GM19035 (cell line): Measurements from ENCODE around the gene DTX4.
"Not testable (repeated sequence)": the region's sequence is repeated elsewhere in the genome, so short reads cannot be mapped to it uniquely, and the experiment has no call there.

Source experiments
- ATAC-seq: cut with Tn5 transposase; IDR thresholded peaks from one replicate; pipeline ENCODE4 v1.9.1; 2021; ENCODE audit not compliant: unreplicated experiment

DTX4 gene

GRCh38 chr11:59171508-59172322 is at the start of gene DTX4:
DTX4 (plus strand) TSS chr11:59172132; CDS start chr11:59172596, 464 bp downstream.
- peak; percentile 81 for ATAC-seq

- ATAC-seq: peak; percentile 95
Observed at GRCh38 chr11:59135648-59136461, 36.1 kb upstream of the DTX4 start.

DNA sequence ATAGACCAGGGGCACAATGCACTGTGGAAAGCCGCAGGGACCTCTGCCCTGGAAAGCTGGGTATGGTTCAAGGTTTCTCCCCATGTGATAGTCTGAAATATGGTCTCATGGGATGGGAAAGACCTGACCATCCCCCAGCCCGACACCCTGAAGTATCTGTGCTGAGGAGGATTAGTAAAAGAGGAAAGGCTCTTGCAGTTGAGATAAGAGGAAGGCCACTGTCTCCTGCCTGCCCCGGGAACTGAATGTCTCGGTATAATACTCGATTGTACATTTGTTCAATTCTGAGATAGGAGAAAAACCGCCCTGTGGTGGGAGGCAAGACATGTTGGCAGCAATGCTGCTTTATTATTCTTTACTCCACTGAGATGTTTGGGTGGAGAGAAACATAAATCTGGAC is 35.4 kb upstream of the DTX4 start:
- not testable (repeated sequence) for ATAC-seq

- ATAC-seq: no peak
Observed at GRCh38 chr11:59137190-59137589, 34.7 kb upstream of the DTX4 start.

DNA sequence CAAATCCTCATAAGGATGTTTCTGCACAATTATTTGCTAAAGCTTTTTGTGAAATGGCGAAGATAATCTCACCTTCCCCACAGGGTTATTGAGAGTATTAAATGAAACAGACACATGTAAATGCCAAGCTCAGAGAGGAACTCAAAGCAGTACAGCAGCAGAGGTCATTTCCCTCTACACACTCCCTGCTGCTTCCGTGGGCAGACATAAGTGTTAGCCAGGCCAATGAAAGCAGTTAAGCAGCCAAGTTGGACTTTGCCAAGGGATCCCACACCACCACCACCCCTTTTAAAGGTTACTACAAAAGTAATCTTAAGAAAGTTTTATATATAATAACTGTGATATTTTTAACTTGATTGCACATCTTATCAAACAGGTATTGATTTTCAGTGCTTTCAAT is 33.3 kb upstream of the DTX4 start:
- no peak for ATAC-seq

DNA sequence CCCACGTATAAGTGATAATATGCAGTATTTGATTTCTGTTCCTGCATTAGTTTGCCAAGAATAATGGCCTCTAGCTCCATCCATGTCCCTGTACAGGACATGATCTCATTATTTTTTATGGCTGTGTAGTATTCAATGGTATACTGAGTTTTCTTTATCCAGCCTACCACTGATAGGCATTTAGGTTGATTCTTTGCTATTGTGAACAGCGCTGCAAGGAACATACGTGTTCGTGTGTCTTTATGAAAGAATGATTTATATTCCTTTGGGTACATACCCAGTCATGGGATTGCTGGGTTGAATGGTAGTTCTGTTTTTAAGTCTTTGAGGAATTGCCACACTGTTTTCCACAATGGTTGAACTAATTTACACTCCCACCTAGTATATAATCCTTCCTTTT is 30.7 kb upstream of the DTX4 start:
- ATAC-seq: no peak

DNA sequence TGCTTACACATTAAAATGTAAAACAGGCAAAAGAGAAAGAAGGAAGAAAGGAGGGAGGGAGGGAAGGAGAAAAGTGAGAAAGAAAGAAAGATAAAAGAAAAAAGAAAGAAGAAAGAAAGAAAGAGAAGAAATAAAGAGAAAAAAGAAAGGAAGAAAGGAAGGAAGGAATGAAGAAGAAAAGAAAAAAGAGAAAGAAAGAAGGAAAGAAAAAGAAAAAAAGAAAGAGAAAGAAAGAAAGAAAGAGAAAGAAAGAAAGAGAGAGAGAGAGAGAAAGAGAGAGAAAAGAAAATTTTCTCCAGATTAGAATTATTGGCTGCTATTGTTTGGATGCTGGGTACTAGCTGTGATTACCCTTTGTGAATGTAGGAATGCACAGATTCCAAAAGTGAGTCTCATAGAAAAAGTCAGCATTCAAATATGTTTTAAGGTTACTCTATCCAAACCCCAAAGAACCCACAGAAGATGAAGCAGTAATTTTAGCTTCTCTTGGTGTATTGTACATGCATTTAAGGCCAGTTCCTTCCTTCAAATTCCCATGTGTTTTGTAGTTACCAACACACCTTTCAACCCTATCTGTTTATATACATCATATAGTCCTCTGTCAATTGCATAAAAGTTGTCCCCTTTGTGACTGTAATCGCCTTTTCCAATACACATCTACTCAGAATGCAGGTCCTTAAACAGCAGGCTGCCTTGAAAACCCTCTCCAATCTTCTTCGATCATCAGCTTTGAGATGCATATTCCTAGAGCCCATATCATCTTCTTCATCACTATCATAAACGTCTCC is 30.1 kb upstream of the DTX4 start:
- no peak for ATAC-seq

DNA sequence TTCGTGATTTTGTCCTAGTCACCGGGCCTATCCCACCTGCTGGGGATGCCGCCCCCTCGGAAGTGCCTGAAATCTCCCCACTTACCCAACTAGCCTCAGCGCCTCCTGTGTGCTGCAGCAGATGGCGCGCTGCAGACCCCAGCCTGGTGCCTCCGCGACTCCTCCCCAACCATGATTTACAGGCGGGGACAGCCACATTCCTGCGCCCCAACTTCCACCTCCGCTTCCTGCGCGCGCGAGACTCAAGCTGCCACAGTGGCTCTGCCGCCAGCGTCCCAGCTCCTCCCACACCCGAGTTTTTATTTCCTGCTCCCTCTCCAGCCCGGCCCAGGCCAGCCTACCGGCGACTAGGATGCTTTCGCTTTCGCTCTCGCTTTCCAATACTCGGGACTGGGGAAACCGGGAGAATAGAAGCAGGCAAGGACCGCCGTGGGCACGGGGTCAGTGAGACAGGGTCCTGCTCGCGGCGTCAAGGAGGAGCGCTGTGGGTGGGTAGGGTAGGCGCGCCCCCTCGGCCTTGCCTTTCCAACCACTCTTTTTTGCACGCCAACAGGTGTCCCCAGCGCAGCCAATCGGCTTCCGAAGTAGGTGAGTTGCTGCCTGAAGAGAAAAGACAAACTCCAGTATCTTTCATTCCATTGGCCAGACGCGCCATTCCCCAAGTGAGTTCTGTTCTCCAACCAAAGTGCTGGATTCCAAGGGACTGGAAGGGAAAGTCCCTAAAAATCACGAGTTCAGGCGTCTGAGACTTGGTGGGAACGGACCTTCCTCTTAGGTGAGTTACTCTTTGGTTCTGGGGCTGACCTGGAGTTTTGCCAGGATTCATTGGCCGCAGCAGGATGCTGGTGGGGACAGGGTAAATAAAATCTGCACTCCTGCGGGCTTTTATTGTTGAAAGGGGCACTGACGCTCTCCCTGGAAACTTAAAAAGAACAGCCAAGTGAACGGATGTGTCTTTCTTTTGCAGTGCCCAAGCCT is 29.1 kb upstream of the DTX4 start, which contains the start of gene FAM111A:
TSS of gene FAM111A (plus strand) at position 327 of the 978 bp plus-strand sequence. CDS start 6,017 bp downstream, outside the sequence.
- peak; percentile 69 for ATAC-seq

DNA sequence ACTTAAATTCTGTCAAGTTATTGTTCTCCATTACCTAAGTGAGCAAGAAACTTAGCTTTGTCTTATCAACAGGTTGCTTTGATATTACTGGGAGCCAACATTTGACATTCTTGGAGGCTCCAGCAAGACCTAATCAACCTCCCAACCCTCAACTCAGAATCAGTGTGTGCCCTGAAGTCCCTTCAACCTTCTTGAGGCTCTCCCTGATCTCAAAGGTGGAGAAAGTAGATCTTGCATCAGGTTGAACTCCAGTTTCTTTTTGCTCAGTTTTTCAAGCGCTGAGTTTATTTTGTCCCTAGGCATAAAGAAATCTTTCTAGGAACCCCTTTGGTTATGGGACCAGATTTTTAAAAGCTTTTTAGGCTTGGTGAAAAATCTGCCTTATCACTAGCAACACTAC is 27.8 kb upstream of the DTX4 start:
- ATAC-seq: no peak

- ATAC-seq: peak; percentile 60
Observed at GRCh38 chr11:59144579-59145345, 27.2 kb upstream of the DTX4 start.

GRCh38 chr11:59145534-59145933 is 26.4 kb upstream of the DTX4 start:
- ATAC-seq: no peak

- ATAC-seq: no peak
Observed at GRCh38 chr11:59151761-59152160, 20.2 kb upstream of the DTX4 start.

DNA sequence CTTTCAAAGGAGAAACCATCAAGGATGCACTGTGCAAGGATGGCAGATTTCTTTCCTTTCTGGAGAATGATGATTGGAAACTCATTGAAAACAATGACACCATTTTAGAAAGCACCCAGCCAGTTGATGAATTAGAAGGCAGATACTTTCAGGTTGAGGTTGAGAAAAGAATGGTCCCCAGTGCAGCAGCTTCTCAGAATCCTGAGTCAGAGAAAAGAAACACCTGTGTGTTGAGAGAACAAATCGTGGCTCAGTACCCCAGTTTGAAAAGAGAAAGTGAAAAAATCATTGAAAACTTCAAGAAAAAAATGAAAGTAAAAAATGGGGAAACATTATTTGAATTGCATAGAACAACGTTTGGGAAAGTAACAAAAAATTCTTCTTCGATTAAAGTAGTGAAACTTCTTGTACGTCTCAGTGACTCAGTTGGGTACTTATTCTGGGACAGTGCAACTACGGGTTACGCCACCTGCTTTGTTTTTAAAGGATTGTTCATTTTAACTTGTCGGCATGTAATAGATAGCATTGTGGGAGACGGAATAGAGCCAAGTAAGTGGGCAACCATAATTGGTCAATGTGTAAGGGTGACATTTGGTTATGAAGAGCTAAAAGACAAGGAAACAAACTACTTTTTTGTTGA is 19.5 kb upstream of the DTX4 start:
- ATAC-seq: peak; percentile 78

GRCh38 chr11:59154610-59155009 is 17.3 kb upstream of the DTX4 start:
- ATAC-seq: no peak

DNA sequence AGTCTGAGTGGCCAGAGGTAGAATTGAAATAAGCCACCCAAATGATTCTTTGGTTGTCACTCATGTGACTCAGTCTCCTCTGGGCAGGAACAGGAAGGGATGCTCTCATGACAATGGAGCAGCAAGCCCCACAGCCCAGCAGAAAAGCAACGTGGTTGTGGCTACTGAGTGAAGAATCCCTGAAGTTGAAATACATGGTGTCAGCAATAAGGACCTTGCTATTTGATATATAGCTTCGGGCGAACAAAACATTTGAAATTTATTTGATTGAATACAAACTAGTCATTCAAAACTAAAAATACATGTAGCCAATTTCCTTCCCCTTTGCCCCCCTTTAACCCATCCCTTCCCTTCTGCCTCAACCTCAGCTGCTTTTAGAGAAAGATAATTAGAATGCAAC is 14.5 kb upstream of the DTX4 start:
- no peak for ATAC-seq

DNA sequence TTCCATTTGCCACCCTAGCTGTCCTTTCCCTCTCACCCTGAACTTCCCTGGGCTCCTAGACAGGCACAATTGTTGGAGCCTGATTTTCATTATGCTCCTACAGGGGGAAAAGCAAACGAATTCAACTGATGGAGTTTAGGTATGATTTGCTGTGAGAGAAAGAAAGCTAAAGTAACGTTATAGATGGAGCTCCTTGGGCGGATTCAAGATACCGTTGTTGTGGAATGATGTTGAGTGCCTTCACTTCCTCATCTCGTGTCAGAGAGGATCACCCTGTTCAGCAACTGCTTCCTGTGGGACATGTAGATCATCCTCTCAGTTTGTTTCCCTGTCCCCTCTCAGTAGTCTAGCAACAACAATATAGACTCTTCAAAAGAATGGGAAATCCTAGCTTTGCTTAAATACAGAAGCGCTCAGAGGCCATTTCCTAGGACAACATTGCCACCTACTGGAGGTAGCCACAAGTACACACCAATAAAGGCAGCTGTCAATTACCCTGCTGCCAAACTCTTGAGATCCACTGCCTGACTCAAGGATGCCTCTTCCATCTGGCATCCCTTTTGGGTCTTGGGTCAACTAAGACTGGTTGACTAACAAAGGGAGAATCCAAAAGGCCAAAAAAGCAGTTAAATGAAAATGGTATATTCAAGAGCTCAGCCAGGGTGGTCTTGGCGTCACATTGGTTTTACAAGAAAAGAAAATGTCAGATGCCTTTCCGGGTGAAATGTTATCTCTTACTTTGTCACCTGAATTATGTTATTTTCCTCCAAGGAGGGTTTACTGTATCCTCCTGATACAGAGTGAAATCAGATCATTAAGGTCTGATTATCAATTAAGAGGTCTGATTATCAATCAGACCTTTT is 13.5 kb upstream of the DTX4 start:
- peak; percentile 92 for ATAC-seq

- no peak for ATAC-seq
Observed at GRCh38 chr11:59164028-59164427, 7.9 kb upstream of the DTX4 start.
